OCI-LY7 (cell line): ENCODE measurements around the gene OTUD7B. TPM values are rescaled to one million over a fixed set of nuclear protein-coding genes. Genes with fewer than 3 reads are reported as not detected.

Experiments
- BruUV-seq: library from RNA; stranded (reverse); fragments of 400-500 nt; replicated peaks from 2 replicates; lab custom pipeline; 2021; lab: Mats Ljungman, UMichigan
- CTCF ChIA-PET: fragments of 300-600 bp; sonication (Branson Sonifier 250); formaldehyde crosslinking; loops from one replicate; lab custom pipeline; 2022; ENCODE audit warnings: antibody characterized with exemption; ENCODE audit not compliant: unreplicated experiment; lab: Charles Lee
- POLR2A ChIA-PET: fragments of 300-600 bp; sonication (Branson Sonifier 250); formaldehyde crosslinking; loops from one replicate; lab custom pipeline; 2022; ENCODE audit warnings: antibody characterized with exemption; lab: Charles Lee
- DNase-seq: peaks from one replicate; pipeline ENCODE4 v3.0.0-alpha.2; 2015; ENCODE audit warnings: low spot score
- H2AFZ ChIP-seq: fragments of 200-600 bp; sonication (generic), shearing (Covaris generic); 2 replicates; pipeline ENCODE4 v1.6.1; 2014; ENCODE audit warnings: mild to moderate bottlenecking, antibody characterized with exemption, low read length, moderate library complexity
- H3K27ac ChIP-seq: fragments of 200-600 bp; sonication (generic); 2 replicates; pipeline ENCODE4 v1.5.1; 2014; ENCODE audit warnings: mixed run types, low read depth, mild to moderate bottlenecking, moderate library complexity, low read length, inconsistent platforms; ENCODE audit not compliant: poor library complexity, severe bottlenecking
- H3K36me3 ChIP-seq: fragments of 200-600 bp; sonication (generic); 2 replicates; pipeline ENCODE4 v1.6.1; 2014; ENCODE audit warnings: mild to moderate bottlenecking, antibody characterized with exemption, low read length, moderate library complexity, mixed read lengths; ENCODE audit not compliant: insufficient read depth
- H3K4me1 ChIP-seq: fragments of 200-600 bp; sonication (generic); 2 replicates; pipeline ENCODE4 v1.5.1; 2014; ENCODE audit warnings: mild to moderate bottlenecking, low read length; ENCODE audit not compliant: insufficient read depth, poor library complexity, severe bottlenecking
- H3K4me2 ChIP-seq: fragments of 200-600 bp; sonication (generic); 2 replicates; pipeline ENCODE4 v1.6.1; 2014; ENCODE audit warnings: mild to moderate bottlenecking, low read length
- H3K4me3 ChIP-seq: fragments of 200-600 bp; sonication (generic); 2 replicates; pipeline ENCODE4 v1.5.1; 2014; ENCODE audit warnings: mild to moderate bottlenecking, low read depth, low read length; ENCODE audit not compliant: poor library complexity, severe bottlenecking
- H3K79me2 ChIP-seq: fragments of 200-600 bp; sonication (generic); 2 replicates; pipeline ENCODE4 v1.6.1; 2016; ENCODE audit warnings: low read depth, mild to moderate bottlenecking, low read length, moderate library complexity, mixed read lengths; ENCODE audit not compliant: insufficient read depth
- H3K9me2 ChIP-seq: fragments of 200-600 bp; sonication (generic); 2 replicates; pipeline ENCODE4 v1.6.1; 2016; ENCODE audit warnings: mild to moderate bottlenecking, low read length, mixed read lengths; ENCODE audit not compliant: insufficient read depth
- H3K9me3 ChIP-seq: fragments of 200-600 bp; sonication (generic); 2 replicates; pipeline ENCODE4 v1.6.1; 2014; ENCODE audit warnings: mild to moderate bottlenecking, mixed run types, low read length, mixed read lengths
- H4K20me1 ChIP-seq: fragments of 200-600 bp; sonication (generic); 2 replicates; pipeline ENCODE4 v1.6.1; 2014; ENCODE audit warnings: mild to moderate bottlenecking, antibody characterized with exemption, low read length, moderate library complexity, mixed read lengths; ENCODE audit not compliant: insufficient read depth
- EZH2phosphoT487 ChIP-seq: fragments of 200-600 bp; sonication (generic); IDR thresholded peaks from 2 replicates; pipeline ENCODE4 v1.6.1; 2018; ENCODE audit warnings: low read depth, borderline replicate concordance, mild to moderate bottlenecking, mixed run types, antibody characterized with exemption, low read length, moderate library complexity, mixed read lengths
- intact Hi-C: fragments of 100-400 bp; cut with micrococcal nuclease; formaldehyde crosslinking; loops from one replicate; pipeline ENCODE4 v1.10.0; 2022; ENCODE audit not compliant: unreplicated experiment
- total RNA-seq, 2 experiments: library from RNA; depleted of rRNA in 1 of 2; stranded (reverse); fragments of >200 nt in 1 of 2; shearing (Covaris generic) in 1 of 2; gene quantifications; 2 replicates each; pipeline ENCODE4 v1.2.3, GENCODE V29; 2014 to 2022
- TF ChIP-seq, protein P1 (sequence below): fragments of 200-600 bp; sonication (generic); conservative IDR thresholded peaks from 2 replicates; pipeline ENCODE4 v1.5.1; 2014; ENCODE audit warnings: mild to moderate bottlenecking, antibody characterized with exemption, low read length, moderate library complexity, mixed read lengths

The OTUD7B gene
- total RNA-seq, 2 experiments from 2014 or later, result 1.7 to 4.3 TPM

- no peaks in the 10 kb centered on the region for H3K79me2 ChIP-seq
- H3K4me3 ChIP-seq, result no peak overlapping the region
- BruUV-seq, result no TSS peak
- H2AFZ ChIP-seq, result no peak overlapping the region
- ChIA-PET POLR2A (interaction anchor here (0.8 kb wide), 2 partner anchors 12 to 16 kb away, joined by 3 read pairs; a partner anchor contains a TSS), CTCF (no interaction called here)
- H3K36me3 ChIP-seq, result no peaks in the 10 kb centered on the region
- TF ChIP-seq, protein P1, sequence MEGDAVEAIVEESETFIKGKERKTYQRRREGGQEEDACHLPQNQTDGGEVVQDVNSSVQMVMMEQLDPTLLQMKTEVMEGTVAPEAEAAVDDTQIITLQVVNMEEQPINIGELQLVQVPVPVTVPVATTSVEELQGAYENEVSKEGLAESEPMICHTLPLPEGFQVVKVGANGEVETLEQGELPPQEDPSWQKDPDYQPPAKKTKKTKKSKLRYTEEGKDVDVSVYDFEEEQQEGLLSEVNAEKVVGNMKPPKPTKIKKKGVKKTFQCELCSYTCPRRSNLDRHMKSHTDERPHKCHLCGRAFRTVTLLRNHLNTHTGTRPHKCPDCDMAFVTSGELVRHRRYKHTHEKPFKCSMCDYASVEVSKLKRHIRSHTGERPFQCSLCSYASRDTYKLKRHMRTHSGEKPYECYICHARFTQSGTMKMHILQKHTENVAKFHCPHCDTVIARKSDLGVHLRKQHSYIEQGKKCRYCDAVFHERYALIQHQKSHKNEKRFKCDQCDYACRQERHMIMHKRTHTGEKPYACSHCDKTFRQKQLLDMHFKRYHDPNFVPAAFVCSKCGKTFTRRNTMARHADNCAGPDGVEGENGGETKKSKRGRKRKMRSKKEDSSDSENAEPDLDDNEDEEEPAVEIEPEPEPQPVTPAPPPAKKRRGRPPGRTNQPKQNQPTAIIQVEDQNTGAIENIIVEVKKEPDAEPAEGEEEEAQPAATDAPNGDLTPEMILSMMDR, result no peak
- TF ChIP-seq EZH2phosphoT487, result no peak
- H3K9me3 ChIP-seq, result no peaks in the 10 kb centered on the region
- H3K9me2 ChIP-seq, result no peaks in the 10 kb centered on the region
- H4K20me1 ChIP-seq, result no peaks in the 10 kb centered on the region
- peaks cover 8% of the 10 kb centered on the region for H3K4me1 ChIP-seq
- no peak overlapping the region for H3K27ac ChIP-seq
- no peak overlapping the region for H3K4me2 ChIP-seq
- DNase-seq, result no peak
- intact Hi-C loops, result no loop called here
These were observed 106.6 kb downstream of the OTUD7B start for GRCh38 chr1:149903836-149904491.

- Histone ChIP-seq H3K9me3 (no peaks in the 10 kb centered on the region; the same call in 1 of the 2 replicates), H3K4me3 (peak within 1 kb of the TSS; percentile 70), H3K4me1 (peaks cover 8% of the 10 kb centered on the region), H3K79me2 (no peaks in the 10 kb centered on the region), H2AFZ (peak within 1 kb of the TSS; percentile 97), H3K9me2 (no peaks in the 10 kb centered on the region), H4K20me1 (no peaks in the 10 kb centered on the region), H3K4me2 (peak within 1 kb of the TSS; percentile 82), H3K36me3 (no peaks in the 10 kb centered on the region), H3K27ac (no peak within 1 kb of the TSS)
- ChIA-PET CTCF (no interaction called here), POLR2A (no interaction called here)
- intact Hi-C loops, result no loop called here
- BruUV-seq, result no TSS peak
- DNase-seq, result peak; percentile 85
- no peak for TF ChIP-seq EZH2phosphoT487
- TF ChIP-seq, protein P1, result no peak
These were observed 110.9 kb downstream of the OTUD7B start, which contains the start of gene BOLA1 for GRCh38 chr1:149899460-149900284. Gene BOLA1 (plus strand): TSS chr1:149899568. CDS start chr1:149900060, 492 bp downstream.
